HG03460 (cell line): Measurements from ENCODE around the gene RAB15.

Source experiments
- ATAC-seq: cut with Tn5 transposase; IDR thresholded peaks from one replicate; pipeline ENCODE4 v1.9.1; 2021; ENCODE audit not compliant: unreplicated experiment

The RAB15 gene

DNA sequence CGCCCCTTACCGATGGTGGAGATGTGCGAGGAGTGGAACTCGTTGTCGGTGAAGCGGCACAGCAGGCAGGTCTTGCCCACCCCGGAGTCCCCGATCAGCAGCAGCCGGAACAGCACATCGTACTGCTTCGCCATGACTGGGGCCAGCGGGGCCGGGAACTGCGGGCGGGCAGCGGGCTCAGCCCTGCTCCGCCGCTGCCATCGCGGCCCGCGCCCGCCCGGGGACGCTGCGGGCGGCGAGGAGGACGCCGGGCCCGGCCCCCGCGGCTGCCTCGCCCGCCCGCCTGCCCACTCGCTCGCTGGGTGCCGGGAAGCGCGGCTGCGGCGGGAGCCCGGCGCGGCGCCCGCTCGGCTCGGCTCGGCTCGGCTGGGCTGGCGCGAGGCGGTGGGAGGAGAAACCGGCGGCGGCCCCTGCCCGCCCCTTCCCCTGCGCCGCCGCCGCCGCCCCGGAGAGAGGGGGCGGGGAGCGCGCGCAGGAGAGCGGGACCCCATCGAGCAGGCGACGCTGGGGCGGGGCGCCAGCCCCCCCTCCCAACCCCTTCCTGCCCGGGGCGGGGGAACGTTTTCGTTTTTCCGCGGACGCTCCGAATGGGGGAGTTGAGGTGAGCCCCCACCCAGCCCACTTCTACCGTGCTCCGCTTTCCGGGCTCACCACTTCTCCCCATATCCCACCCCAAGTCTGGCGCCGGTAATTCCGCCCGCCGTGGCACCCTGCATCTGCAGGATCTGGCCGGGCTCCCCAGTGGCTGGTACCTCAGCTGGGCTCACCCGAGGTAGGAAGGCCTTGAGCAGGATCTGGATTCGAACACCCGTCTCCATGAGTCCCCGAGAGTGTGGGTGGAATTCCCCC, at the start of gene RAB15:
Gene RAB15 (minus strand): TSS at position 394 of the 849 bp plus-strand sequence. CDS start 260 bp downstream, at position 134.
- ATAC-seq: no peak

DNA sequence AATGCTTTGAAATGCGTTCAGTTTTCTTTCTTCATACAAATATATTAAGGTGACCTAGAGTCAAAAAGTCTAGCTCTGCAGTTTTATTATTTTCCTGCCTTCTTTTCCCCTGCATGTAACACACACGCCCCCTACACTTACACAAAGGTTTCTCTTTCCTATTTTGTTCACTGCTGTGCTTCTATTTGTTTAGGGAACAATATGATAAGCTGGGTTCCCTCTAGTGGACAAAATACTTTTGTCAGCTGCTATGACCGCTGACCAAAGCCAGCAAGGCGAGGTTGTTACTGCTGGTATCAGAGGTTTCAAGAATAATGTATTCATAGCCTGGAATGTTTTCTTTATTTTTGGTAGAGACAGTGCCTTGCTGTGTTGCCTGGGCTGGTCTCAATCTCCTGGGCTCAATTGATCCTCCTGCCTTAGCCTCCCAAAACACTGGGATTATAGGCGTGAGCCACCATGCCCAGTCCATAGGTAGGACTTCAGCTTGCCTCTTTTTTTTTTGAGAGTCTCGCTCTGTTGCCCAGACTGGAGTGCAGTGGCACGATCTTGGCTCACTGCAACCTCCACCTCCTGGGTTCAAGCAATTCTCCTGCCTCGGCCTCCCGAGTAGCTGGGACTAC, 47.9 kb upstream of the RAB15 start:
- no peak for ATAC-seq

DNA sequence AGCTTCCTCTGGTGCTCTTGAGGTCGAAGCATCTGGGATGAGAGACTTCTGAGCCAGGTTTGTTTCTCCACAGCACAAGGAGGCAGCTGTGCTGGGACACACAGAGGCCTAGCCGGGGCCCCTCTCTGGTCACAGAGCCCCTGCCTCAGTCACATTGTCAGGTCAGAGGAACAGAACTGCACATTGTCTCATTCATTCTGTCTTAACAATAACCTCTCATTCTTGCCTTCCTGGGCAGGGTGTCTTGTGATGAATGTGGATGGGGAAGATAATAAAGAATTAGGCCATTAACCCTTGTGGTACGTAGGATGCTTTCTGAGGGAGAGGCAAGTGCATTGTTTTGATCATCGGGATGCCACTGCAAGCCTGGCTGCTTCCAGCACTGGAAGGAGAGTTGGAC, 44.3 kb upstream of the RAB15 start:
- no peak for ATAC-seq

DNA sequence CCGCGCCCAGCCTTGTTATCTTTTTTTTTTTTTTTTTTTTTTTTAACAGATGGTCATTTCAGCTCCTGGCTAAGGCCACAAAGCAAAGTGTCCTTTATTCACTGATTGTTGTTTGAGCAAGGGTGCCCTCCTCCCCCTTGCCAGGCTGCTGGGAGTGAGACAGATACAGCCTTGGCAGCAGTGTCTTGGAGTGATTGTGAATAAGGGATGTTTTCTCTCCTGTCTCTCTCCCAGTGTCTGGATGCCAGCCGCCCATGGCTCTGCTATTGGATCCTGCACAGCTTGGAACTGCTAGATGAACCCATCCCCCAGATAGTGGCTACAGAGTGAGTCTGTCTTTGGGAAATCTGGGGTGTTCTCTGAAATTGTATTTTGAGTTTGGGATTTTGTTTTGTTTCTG, 43.3 kb upstream of the RAB15 start:
- ATAC-seq: no peak

DNA sequence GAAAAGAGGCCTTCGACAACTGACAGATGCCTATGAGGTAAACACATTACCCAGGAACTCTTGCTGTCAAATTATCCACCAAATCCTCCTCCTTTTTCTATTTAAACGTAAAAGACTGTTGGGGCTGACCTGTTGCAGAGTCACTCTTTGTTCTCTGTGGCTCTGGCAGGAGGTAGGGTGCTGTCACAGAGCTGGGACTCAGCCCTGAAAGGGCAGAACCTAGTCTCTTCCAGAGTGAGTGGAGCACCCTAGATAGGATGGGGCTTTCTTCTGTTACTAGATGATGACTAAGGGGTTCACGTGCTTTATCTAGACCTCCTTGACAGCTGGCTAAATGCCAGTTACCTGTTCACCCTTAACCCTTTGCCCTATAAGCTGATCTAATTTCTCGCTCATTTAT, 40.2 kb upstream of the RAB15 start:
- ATAC-seq: no peak

DNA sequence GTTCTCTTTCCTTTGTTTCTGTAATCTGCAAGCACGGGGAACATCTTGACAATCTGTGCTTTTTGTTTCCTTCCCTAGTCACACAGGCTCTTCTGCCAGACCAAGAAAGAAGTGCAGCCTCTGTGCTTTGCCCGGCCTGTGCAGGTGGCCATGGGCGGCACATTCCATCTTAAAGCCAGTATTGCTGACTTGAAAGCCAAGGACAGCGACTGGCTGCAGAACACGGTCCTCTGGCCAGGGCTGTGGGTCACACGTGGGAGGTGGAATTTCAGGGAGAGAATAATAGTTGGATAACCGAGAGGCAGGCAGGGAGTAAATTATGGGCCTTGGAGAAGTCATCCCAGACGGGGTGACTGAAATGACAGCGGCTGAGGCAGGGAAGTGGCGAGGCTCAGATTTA, 39.4 kb upstream of the RAB15 start:
- no peak for ATAC-seq

DNA sequence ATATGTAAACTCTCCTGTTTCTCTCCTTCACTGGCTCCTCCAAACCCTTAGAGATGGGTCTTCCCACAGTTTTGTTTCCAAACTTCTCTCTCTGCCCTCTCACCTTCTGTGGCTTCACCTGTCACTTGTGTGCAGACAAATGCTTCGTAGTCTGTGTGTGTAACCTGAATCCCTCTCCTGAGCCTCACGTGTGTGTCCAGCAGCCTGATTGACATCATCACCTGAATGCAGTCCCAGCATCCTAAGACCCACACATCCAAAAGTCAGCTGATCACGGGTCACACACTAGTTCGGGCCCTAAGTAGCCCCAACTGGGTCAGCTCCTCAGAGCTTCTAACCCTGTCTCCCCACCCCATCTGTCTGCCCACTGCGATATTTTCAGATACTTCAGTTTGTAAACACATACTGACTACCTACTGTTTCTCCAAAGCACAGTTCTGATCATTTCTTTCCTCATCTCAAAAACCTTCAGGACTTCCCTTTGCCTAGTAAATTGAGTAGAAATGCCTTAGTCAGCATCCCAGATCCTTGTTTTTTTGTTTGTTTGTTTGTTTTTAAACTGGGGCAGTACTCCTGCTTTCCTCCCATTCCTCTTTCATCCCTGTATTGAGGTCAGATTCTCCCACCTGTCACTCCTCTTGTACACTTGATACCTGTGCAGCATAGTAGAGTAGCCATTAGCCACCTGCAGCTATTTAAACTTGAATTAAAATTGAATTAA, 38.2 kb upstream of the RAB15 start:
- no peak for ATAC-seq

DNA sequence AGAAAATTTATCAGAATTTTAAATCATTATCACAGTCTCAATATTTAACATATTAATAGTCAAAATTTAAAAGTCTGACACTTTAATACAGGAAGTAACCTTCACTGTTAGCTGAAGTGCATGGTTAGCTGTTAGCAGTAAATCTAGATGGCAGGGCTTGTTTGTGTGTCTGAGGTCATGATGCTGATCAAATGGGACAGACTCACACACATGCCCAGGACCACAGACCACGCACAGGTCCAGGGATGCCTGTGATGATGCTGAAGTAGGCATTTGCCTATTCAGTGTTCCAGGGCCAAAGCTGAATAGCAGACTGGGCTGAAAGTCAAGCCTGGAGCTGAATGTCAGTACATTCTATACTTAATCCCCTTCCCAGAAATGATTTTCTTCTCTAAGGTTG, 35.1 kb upstream of the RAB15 start:
- no peak for ATAC-seq

DNA sequence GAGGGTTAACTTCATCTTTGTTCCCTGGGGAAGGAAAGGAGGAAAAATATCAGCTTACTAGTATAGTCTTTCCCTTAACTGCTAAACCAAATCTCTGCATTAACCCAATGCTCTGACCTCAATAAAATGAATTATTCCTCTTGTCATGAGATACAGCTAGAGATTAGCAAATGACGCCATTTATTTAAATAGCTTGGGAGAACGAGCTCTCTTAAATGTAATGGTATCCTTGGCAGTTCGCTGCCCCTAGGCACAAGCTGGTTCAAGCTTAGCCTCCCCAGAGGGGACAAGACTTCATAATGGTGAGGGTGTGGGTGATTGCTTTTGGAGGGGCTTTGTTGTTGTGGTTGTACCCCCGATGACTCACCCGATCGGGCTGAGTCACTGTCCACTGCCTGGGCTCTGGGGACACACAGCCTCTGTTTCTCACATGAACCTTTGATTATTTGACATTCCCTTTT, 34.2 kb upstream of the RAB15 start:
- ATAC-seq: no peak

DNA sequence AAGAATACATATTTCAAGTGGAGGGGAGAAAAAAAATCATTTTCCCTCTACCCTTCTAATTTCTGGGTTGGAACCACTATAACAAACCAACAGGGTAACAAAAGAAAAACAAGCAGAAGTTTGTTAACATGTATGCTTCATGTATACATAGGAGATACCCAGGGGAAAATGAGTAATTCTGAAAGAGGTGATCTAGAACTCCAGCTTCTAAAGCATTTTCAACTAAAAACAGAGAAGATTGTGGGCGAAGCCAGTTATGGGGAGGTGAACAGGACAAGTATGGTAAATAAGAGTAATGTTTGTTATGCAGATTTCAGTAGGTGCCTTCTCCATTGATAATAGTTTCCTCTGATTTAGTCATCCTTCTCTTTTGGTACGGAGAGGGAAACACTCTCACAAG, 31.3 kb upstream of the RAB15 start:
- ATAC-seq: no peak

DNA sequence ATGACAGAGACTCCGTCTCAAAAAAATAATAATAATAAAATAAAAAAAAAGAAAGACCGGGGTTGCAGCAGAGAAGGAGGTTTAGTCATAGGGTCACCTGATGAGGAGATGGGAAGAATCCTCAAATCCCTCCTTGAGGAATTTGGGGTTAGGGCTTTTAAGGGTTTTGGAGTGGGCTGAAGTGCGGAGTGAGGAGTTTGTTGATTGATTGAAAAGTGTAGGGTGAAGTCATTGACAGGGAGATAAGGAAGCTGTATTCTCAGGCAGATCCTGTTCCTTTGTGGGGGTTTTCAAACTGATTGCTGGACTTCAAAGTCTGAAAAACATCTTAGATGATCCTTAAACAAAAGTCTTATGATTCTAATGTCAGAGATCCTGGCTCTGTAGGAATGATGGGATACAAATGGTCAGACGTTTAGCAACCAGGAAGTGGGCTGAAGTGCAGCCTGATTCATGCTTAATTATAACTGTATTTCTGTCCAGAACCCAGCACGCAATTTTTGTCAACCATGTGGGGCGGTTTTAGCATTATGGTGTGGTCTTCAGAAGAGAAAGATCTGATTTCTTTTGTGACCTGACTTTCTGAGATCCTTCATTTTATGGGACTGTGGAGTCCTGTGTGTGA, 30.6 kb upstream of the RAB15 start:
- no peak for ATAC-seq

DNA sequence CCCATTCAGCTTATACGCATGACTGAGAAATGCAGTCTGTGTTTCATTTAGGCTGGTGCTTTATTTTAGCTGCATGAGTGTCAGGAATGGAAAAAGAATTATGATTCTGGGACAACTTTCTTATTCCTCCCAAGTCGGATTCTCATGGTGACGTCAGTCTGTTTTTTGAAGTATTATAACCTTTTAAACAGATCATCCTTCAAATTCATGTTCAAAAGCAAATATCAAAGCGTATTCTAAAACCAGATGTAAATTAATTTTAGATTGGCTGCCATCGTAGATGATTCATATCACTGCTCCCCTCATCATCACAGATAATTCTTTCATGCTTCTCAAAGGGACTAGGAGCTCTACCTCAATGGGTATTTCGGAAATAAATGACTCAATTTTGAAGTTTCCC, 29.6 kb upstream of the RAB15 start:
- ATAC-seq: no peak

DNA sequence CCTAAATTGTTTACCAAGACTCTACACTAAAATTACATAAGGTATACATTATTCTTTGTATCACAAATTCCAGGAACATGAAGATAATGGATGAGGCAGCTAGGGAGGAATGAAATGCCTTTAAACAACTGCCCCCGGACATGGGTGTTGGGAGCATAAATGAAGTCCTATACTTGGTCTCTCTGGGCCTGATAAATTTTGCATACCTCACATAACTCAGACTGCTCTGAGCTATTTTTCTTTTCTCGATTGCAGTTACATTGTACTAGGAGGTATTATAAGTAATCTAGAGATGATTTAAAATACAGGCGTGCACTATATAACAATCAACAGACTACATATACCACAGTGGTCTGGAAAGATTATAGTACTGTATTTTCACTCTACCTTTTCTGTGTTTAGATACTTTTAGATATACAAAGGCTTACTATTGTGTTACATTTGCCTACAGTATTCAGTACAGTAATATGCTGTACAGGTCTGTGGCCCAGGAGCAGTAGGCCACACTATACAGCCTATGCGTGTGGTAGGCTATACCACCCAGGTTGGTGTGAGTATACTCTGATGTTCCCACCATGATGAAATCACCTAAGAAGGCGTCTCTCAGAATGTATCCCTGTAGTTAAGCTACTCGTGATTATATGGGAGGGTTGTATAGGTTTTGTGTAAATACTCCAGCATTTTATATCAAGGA, 28.9 kb upstream of the RAB15 start:
- ATAC-seq: no peak

DNA sequence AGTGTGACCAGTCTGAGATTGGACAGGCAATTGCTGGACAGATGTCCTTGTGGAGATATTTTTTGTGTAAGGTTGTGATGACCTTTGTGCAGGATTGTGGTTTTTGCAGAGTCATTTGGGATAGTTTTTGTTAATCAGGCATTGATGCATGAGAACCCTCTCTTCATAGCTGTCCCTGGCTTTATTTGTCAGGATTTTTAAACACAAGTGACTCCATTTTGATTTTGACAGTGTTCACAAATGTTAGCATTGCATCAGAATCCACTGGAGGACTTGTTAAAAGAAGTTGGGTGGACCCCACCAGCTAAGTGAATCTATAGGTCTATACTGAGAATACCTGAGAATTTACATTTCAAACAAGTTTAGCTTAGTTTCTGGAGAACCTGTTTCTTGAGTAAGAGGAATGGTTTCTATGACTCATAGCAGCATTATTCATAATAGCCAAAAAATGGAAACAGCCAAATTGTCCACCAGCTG, 26.4 kb upstream of the RAB15 start:
- ATAC-seq: no peak

DNA sequence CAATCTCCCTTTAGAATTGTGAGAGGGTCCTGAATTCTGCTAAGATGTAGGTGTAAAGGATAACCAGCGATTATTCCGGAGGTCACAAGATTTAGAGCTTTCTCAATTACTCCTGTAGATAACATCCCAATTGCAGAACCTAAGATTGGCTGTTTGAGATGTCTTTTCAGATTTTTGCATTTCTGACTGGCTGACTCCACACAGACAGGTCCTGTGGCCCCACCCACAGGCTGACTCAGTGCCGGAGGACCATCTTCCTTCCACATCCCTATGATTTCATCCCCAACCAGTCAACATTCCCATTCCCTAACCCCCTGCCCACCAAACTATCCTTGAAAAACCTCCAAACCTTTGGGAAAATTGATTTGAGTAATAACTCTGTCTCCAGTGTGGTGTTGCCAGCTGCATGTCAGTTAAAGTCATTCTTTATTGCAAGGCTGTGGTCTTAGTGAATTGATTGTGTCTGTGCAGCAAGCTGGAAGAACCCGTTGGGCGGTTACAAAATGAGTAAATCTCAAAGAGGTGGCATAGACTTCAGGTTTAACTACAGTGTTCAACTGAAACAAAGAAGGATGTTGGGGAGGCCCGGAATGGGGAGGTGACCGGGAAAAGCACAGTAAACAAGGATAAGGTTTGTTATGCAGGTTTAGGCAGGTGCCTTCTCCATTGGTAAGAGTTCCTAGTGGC, 25.1 kb upstream of the RAB15 start:
- no peak for ATAC-seq

DNA sequence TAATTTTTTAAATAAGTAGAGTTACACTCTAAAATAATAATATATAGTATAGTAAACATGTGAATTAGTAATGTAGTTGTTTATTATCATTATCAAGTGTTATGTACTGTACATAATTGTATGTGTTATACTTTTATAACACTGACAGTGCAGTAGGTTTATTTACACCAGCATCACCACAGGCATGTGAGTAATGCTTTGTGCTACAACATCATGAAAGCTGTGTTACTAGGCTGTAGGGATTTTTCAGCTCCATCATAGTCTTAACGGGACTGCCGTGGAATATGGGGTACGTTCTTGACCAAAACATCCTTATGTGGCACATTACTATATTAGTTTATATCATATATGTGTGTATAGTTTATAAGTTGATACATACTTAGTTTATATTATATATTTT, 23.2 kb upstream of the RAB15 start:
- ATAC-seq: no peak

DNA sequence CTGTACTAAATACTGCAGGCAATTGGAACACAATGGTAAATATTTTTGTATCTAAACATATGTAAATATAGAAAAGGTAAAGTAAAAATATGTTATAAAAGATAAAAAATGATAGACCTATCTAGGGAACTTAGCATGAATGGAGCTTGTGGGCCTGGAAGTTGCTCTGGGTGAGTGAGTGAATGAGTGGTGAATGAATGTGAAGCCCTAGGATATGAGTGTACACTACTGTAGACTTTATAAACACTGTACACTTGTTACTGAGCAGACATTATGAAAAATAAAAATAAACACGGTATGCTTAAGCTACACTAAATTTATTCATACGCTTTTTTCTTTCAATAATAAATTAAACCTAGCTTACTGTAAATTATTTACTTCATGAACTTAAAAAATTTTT, 22.4 kb upstream of the RAB15 start:
- ATAC-seq: no peak

DNA sequence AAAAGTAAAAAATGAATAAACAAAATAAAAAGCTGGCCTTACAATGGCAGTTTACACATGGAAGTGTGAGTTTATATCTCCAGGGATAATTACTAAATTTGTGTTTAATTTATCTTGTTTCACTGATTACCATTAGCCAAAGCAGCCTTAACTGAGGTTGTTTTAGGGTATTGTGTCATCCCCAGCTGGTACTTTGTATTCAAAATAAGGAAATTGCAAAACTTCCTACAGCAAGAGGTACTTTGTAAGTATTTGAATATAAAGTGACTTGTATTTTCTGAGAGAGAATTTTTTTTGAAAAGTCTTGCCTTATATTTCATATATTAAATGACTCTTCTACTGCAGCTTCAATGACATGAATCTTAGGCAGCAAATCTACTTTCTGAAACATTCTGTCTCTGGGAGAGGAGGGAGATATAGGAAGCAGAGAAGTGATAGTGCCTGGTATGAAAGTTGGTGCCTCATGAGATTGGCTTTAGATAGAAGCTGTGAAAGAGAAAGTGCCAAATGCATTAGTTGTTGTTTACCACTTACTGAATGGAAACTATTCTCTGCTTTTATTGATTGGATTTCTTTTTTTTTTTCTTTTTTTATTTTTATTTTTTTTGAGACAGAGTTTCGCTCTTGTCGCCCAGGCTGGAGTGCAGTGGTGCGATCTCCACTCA, 21.3 kb upstream of the RAB15 start:
- no peak for ATAC-seq

DNA sequence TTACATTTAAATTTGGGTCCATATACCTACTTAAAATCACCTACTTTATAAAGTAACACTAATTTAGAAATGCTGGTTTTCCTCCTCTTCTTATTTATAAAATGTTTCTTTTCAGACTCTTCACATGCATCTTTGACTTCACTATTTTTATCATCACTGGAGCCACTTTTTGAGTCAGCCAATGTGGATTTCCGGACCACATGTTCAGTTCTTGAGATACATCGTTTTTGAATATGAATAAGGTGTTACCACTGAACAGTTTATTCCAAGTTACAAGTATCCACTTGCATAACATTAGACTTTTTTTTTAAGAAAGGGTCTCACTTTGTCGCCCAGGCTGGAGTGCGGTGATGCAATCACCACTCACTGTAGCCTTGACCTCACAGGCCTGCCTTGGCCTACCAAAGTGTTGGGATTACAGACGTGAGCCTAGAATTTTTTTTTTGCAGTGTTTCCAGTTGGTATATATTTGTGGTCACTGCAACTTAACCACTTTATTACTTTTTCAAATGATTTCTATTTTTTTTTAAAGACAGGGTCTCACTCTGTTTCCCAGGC, 20.3 kb upstream of the RAB15 start:
- ATAC-seq: no peak
